Stimulated activated CD4-positive, alpha-beta T cell treated with anti-CD3 and anti-CD28 coated beads, Interleukin-12 subunit alpha, Interleukin-12 subunit beta, amount 100 ng/mL, for 48 hours (primary cell): ENCODE results near the gene CPSF7.
"Not testable (repeated sequence)": the region's sequence is repeated elsewhere in the genome, so short reads cannot be mapped to it uniquely, and the experiment has no call there.

Experiments
- DNase-seq, 3 donors: peaks; one replicate each; pipeline ENCODE4 v3.0.0-alpha.2; 2020; ENCODE audit warnings: low read depth in 2 of 3, low spot score in 1 of 3

Gene CPSF7, protein sequence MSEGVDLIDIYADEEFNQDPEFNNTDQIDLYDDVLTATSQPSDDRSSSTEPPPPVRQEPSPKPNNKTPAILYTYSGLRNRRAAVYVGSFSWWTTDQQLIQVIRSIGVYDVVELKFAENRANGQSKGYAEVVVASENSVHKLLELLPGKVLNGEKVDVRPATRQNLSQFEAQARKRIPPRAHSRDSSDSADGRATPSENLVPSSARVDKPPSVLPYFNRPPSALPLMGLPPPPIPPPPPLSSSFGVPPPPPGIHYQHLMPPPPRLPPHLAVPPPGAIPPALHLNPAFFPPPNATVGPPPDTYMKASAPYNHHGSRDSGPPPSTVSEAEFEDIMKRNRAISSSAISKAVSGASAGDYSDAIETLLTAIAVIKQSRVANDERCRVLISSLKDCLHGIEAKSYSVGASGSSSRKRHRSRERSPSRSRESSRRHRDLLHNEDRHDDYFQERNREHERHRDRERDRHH

GRCh38 chr11:61429691-61430582, at the start of gene CPSF7, which contains the start of gene SDHAF2:
TSS of gene CPSF7 (minus strand) at chr11:61429975. CDS start at chr11:61429235, 740 bp downstream.
TSS of gene SDHAF2 (plus strand) at chr11:61430124. CDS start at chr11:61430147, 23 bp downstream.
- DNase-seq = peak; percentile 95 to 98 (median 97)

DNA sequence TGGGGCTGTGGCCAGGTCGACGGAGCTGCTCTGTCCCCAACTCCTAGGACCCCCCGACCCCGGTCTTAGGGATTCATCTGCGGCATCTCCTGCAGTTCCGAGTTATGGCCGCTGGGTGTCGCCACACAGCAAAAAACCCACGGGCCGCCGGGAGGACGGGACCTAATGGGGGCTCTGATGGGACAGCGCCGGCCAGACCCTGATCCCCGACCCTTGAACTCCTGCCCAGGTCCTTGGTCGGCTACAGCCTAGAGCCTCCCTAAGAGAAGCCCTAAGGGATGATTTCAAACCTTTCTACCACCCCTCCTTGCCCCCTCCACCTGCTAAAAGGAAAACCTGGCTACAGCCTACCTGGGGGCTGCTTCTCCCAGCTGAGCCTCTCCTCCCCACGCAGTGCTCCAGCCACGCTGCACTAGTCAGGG, 48.0 kb upstream of the CPSF7 start:
- DNase-seq = peak; percentile 17 to 56 (median 31)

DNA sequence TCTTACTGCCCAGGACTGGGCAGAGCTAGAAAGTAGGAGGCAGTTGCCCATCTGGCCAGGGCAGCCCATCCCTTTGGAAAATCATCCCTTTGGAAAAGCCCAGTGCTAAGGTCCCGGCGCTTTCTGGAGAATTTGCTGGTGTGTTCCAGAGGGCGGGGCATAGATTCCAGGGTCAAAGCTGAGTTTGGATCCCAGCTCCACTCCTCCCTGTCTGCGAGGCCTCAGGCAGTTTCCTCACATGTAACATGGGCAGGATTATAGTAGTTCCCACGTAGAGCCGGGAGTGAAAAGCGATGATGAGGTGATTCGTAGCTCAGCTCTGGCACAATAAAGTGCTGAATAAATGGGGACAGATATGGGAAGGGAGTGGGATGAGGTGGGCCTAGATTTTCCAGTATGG, 47.4 kb upstream of the CPSF7 start:
- no peak for DNase-seq

DNA sequence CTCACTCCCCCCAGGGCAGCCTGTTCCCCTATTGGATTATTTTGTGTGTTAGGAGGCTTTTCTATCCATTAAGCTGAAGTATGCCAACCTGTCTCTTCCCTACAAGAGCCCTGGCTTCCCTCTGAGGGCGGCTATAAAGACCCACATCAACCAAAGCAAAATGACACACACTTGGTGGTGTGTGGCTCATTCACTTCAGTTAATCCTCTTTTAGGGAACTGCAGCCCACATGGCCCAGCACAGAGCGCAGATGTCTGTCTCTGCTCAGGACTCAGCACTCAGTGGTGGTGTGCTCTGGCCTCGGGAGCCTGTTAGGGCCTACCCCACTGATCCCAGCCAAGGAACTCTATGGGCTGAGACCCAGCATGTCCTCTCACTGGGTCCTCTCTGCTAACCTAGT, 46.6 kb upstream of the CPSF7 start:
- no peak for DNase-seq

DNA sequence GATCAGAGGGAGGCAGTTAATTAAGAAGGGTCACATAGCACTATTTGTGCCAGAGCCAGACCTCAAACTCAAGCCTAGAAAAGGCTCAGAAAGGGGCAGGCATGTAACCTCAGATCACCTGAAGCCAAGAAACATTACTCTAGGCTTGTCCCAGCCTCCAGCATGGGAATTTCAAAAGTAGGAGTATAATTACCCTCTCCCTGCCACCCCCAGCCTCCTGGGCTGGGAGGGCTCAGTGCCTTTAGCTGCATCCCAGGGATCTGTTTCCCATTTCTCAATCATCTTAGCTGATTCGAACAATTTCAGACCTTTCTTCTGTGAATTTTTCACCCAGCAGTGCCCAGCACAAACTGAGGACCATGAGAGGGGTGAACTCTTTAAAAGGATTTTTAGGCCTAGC, 45.7 kb upstream of the CPSF7 start:
- no peak for DNase-seq

GRCh38 chr11:61474013-61474643, 44.4 kb upstream of the CPSF7 start:
- DNase-seq = no peak

GRCh38 chr11:61473370-61474012, 43.7 kb upstream of the CPSF7 start:
- DNase-seq = no peak

GRCh38 chr11:61472868-61473267, 43.1 kb upstream of the CPSF7 start:
- no peak for DNase-seq

DNA sequence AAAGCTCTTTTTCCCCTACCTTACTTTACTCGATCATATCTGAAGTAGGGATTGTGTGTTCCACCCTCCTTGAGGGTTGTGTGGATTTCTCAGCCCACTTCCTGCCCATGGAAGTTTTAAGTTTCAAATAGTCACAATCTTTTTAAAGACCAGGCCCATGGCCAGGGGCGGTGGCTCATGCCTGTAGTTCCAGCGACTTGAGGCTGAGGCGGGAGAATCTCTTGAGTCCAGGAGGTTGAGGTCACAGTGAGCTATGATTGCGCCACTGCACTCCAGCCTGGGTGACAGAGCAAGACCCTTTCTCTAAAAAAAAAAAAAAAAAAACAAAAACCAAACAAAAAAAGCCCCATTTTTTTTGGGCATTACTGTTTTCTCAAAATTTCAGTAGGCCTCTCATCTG, 42.5 kb upstream of the CPSF7 start:
- no peak for DNase-seq

DNA sequence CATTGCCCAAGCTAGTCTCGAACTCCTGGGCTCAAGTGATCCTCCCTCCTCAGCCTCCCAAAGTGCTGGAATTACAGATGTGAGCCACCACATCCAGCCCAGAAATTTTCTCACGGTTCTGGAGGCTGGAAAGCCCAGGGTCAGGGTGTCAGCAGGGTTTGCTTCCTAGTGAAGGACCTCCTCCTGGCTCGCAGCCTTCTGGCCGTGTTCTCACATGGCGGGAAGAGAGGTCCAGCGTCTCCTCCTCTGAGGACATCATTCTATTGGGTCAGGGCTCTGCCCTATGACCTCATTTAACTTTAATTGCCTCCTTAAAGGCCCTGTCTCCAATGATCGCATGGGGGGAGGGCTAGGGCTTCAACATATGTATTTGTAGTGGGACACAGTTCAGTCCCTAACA, 38.2 kb upstream of the CPSF7 start:
- DNase-seq = no peak

GRCh38 chr11:61467602-61468001, 37.8 kb upstream of the CPSF7 start:
- DNase-seq = not testable (repeated sequence)

DNA sequence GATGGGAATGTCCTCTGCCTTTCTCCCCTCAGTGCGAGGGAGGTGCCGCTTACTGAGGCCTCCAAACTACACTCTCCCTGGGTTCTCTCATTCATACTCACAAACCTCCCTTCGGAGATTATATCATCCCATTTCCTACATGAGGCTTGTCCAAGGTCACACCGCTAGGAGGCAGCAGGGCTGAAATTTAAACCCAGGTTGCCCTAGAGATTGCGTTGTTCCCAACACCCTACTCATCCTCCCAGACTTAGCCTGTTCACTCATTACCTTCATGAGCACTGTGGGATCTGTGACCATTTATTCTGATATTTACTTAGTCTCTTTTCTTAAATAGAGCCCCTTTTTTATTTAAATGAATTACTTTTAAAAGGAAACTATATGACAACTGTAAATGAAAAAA, 31.2 kb upstream of the CPSF7 start:
- DNase-seq = no peak

DNA sequence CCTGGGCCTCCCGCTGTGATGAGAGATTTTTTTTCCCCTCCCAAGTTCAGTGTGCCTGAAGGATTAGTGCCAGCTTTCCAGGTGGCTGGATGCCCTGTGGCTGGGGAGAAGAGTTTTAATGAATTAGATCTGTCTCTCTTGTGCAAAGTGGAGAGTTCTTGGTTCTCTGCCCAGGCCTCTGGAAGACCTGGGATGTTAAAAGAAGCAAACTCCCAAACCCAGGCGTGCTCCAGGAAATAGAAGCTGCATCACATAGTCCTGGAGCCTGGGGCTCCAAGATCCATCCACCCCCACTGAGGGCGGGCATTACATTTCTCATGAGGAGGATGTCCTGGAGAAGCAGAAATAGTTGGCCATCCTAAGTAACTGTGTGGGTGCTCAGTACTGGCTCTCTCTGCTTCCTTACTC, 30.7 kb upstream of the CPSF7 start:
- DNase-seq = no peak

- DNase-seq = no peak
Measured at GRCh38 chr11:61454520-61454919, 24.7 kb upstream of the CPSF7 start.

DNA sequence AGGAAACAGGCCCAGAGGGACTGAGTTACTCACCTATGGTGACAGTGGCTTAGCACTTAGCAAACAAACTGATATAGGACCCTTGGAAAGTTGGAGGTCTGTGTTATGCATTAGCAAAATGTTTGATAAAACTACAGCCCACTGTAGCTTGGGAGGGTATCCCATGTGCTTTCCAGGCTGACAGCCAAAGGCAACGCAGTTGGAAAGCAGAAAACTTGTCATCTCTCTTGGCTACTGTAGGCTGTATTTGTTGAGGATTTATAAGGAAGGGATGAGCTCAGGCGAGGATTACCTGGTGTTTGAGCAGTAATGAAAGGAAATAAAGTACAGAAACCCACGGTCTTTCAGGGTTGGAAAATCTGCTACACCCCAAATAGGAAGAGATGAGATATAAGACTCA, 23.9 kb upstream of the CPSF7 start:
- DNase-seq = no peak

- DNase-seq = no peak
Measured at GRCh38 chr11:61452825-61453224, 23.1 kb upstream of the CPSF7 start.

GRCh38 chr11:61448552-61448927, 18.8 kb upstream of the CPSF7 start:
- DNase-seq = no peak

DNA sequence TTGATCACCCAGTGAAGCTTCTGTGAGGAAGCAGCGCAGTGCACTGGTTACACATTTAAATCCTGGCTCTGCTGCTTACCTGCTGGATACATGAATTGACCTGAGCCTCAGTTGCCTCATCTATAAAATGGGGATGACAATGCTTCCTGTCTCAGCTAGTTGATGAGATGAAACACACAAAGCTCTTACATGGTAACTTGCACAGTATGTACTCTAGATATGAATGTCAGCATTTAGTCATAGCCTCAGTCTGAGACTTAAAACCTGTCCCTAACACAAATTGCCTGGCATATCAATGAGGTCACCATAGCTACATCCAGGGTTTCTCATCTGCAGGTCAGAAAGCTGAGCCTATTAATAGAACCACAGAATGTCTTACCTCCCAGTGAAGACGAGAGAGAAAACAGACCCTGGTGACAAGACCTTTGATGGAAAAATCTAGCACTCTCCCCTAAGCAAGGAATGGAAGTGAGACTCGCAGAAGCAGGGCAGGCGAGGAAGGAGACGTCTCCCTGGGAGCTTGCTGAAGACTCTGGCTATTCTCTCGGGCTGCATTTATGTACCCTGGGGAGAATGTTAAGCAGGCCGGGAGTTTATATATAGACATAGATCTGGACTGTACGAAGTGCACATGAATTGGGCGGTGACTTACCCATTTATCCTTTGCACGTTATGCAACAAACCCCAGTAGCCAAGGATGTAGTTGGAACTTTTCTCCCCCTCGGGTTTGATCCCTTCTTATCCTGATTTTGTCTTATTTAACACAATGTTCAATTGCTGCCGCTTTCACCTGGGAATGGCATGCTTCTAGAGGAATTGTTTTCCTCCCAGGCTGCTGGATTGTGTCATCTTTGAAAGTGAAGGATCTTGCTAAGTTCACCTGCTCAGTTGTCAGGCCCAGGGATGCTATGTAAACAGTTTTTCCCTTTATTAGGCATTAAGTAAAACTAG, 18.1 kb upstream of the CPSF7 start:
- DNase-seq = peak in 1 of 3 donors; percentile 14

DNA sequence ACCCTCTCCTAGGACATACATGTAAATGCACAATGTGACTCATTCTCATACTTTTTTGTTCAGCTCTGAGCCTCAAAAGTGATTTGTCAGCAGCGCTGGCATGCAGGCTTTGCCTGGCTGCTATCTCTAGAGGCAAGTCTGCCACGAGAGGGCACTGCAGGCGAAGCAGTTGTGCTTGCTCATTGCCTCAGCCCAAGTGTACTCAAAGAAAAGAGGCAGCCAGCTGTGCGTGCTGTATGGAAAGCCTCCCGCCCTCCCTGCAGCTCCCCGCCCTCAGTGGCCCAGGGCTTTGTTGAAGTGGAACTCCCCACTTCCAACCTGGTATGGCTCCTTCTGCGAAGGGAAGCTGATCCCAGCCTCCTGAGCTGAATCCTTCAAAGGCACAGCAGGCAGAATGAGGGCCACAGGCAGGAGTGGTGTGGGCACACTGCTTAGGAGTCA, 16.5 kb upstream of the CPSF7 start:
- DNase-seq = peak; percentile 79 to 81 (median 81)

DNA sequence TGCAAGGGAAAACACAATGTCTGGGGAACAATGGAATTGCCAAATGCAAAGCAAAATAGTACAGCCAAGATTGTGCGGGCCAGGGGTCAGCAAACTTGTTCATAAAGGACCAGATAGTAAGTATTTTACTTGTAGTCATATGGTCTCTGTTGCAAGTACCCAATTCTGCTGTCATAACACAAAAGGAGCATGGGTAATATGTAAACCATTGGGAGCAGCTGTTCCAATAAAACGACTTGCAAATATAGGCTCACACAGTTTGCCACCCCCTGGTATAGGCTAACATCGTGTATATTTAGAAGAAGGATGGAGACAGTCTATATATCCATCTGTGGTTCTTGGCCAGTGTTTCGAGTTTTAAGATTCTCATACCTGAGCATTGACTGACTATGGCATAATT, 15.7 kb upstream of the CPSF7 start:
- DNase-seq = no peak
